ENCODE results near the gene ALDH1A3. TPM values are rescaled to one million over a fixed set of nuclear protein-coding genes. Genes with fewer than 3 reads are reported as not detected.

ALDH1A3 gene
- total RNA-seq, 1 donor from 2014 or later = 6.3 TPM

DNA sequence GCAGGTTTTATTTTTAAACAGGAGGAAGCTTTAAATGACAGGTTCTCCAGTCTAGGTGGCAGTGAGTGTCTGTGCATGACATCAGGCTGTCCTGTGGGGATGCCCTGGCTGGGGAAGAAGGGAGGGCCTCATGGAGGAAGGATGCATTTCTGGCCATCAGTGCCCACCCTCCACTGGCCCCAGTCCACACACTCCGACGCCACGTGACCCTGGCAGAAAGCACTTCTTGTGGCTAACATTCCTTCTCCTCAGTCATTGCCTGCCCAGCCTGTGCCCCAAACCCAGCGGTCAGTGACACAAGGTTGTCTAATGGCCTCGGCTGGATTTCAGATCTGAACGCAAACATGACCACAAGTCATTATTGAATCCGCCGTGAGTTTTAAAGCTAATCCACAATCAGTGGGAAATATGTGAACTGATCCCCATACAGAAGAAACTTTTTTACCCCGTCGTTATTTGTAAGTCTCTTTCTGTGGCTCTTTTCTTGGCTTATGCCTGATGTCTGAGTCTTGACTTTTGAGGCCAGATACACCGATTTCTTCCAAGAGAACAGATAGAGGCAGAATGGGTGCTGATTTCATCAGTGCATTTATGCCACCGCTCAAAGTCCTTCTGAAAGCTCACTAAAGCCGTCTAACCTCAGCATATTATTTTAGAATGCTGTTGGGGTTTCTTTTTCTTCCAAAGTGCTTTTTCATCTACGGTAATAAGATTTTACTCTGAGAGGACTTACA lies 22.2 kb downstream of the ALDH1A3 start:
- peak in 1 of 2 donors; percentile 19 for DNase-seq (ENCODE audit: low read depth in 2 of 2)

DNA sequence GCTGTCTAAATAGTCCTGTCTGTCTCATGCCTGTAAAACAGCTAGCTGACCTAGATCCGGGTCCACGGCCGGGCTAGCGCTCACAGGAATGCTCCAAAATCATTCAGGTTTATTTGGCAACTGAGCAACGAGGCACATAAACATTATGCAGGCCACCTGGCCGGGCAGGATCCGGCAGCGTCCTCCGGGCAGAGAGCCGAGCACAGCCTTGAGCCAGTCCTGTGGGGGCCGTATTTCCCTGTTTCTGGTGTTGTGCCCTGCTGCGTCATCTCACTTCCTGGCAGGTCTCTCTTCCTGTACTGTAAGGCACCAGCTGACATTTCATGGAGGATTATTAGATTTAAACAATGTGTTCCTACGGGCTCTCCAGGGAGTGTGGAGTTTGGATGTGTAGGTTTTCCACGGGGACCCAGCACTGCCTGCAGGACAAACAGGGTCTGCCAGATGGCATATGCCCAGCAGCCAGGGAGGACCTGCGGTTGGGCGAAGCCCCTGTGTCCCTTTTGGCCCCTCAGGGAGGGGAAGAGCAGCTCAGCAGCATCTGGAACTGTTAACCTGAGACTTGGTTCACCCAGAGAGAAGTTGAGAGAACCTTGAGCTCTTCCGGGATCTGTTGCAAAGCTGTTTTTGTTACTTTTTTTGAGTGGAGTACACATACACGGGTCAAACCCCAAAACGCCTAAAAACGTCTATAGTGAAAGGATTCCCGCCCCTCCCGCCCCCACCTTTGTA lies 23.0 kb downstream of the ALDH1A3 start:
- peak; percentile 96 to 98 for DNase-seq (ENCODE audit: low read depth in 2 of 2)

DNA sequence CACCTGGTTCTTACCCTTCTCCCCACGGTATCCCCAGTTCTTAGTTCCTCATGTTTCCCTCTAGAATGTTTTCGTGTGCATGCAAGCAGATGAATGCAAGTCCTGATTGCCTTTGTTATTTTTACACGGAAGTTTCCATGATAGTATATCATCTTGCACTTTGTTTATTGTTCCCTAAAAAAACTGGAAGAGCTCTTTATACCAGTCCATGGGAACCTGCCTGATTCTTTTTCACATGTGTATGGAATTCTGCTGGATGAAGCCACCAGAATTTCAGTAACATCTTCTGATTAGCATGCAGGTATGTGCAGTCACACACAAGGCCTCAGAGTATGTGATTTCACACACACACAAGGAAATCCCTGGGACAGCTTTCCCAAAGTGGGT lies 23.5 kb downstream of the ALDH1A3 start:
- DNase-seq (ENCODE audit: low read depth in 2 of 2) = peak; percentile 62 to 66

DNA sequence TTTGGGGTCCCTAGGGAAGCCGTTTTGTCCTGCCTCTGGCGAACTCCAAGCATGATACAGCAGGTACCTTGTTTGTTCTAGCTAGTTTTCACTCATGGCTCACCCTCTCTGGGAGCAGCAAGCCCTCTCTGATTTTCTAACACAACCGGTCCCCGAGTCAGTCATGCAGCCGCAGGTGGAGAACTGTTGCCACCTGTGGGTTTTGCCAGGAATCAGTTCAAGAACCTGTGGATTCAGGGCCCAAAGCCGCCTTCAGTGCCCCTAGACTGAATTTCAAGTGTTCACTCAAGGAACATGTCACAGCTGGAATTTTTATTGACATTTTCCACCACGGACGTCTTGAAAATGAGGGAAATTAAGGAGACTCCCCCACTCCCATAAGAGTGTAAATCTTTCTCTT lies 26.2 kb downstream of the ALDH1A3 start:
- no peak for DNase-seq (ENCODE audit: low read depth in 2 of 2)

- no peak for DNase-seq (ENCODE audit: low read depth in 2 of 2)
These were observed 28.8 kb downstream of the ALDH1A3 start for GRCh38 chr15:100908466-100908865.

DNA sequence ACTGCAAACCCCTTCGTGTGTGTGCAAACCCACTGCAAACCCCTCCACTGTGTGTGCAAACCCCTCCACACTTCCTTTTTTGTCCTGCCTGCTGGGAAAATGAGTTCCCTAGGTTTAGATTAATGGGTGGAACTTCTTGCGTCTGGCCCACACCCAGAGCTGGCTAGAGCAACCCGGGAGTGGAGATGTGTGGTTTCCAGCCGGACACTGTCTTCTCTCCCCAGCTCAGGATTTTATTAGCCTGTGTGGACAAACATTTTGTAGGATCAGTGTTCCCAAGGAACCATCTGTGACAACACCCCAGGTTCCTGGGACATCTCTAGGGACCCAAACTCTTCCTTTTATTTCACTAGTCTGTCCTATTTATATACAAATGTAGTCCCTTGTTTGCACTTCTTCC lies 29.9 kb downstream of the ALDH1A3 start:
- no peak for DNase-seq (ENCODE audit: low read depth in 2 of 2)

GRCh38 chr15:100909989-100910955 lies 30.6 kb downstream of the ALDH1A3 start:
- no peak for DNase-seq (ENCODE audit: low read depth in 2 of 2)

- no peak for DNase-seq (ENCODE audit: low read depth in 2 of 2)
These were observed 31.5 kb downstream of the ALDH1A3 start for GRCh38 chr15:100911086-100911485.

- no peak for DNase-seq (ENCODE audit: low read depth in 2 of 2)
These were observed 34.3 kb downstream of the ALDH1A3 start for GRCh38 chr15:100913961-100914360.

GRCh38 chr15:100914876-100915275 lies 35.2 kb downstream of the ALDH1A3 start:
- no peak for DNase-seq (ENCODE audit: low read depth in 2 of 2)

DNA sequence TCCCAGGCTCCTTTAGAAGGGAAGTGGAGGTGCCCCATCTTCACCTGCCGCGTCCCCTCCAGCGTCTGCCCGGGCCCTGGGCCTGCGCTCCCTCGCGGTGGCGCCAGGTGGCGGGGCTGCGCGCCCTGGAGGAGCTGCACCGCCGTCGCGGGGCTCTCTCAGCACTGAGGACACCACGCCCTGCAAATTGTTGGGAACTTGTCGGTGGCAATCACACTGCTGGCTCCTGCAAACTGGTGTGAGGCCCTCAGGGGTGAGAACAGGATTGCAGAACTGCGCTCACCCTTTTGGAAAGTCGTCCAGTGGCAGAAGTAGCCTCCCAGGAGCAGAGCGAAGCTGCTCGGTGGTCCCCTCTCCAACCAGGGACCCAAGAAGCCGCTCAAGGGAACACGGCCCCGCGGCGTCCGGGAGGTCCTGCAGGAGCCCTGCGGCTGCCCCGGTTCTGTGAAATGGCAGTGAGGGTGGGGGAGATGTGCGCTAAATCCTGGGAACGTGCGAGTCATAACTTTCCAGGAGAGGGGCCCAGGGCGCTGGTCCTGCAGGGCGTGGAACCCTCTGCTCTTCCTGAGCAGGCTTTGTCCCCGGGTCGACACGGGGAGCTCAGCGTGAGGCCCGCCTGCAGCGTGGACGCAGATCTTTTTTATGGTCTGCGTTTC lies 38.5 kb downstream of the ALDH1A3 start:
- peak in 1 of 2 donors; percentile 79 for DNase-seq (ENCODE audit: low read depth in 2 of 2)

- DNase-seq (ENCODE audit: low read depth in 2 of 2) = peak in 1 of 2 donors; percentile 55
These were observed 39.3 kb downstream of the ALDH1A3 start, which contains the start of gene LRRK1 for GRCh38 chr15:100918690-100919480. Gene LRRK1, plus strand, starts transcription at chr15:100919357. Its CDS starts 5,276 bp downstream, at chr15:100924633.

DNA sequence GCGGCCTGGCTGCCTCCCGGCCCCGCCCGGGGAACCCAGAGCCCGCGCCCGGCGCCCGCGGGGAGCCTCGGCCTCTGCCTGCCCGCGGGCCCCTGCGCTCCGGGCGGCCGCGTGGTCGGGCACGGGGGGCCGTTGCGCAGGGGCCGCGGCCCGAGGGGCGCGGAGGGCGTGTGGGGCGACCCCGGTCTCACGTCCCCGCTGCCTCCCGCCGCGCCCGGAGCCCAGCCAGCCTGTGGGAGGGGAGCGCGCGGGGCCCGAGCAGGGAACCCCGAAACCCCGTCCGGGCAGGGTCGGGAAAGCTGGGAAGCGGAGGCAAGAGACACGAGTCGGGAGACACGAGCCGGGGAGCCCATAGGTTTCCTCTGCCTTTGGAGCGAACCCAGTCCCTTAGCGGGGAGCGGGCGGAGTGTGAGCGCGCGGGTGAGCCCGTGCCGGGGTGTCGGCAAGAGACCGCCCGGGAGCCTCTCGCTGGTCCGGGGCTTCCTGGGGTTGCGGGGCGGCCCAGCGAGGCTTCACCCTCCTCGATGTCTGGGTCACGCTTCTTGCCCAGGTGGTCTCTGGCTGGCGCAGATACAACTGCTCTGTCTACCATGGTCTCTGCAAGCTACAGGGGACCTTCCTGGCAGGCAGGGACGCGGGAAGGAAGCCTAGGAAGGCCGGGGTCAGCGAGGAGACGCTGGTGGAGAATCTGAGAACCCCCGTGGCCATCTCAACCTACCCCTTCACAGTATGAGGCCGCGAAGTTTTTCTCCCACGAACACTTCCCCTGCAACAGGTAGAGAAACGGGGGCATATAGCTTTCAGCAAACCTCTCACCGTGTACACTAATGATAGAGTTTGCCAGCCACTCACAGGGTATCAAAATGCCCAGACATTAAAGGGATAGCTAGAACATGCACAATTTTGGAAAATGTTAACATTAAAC lies 40.1 kb downstream of the ALDH1A3 start:
- DNase-seq (ENCODE audit: low read depth in 2 of 2) = peak in 1 of 2 donors; percentile 18

GRCh38 chr15:100920516-100921135 lies 41.0 kb downstream of the ALDH1A3 start:
- DNase-seq (ENCODE audit: low read depth in 2 of 2) = no peak

GRCh38 chr15:100922192-100923040 lies 42.8 kb downstream of the ALDH1A3 start:
- DNase-seq (ENCODE audit: low read depth in 2 of 2) = no peak

DNA sequence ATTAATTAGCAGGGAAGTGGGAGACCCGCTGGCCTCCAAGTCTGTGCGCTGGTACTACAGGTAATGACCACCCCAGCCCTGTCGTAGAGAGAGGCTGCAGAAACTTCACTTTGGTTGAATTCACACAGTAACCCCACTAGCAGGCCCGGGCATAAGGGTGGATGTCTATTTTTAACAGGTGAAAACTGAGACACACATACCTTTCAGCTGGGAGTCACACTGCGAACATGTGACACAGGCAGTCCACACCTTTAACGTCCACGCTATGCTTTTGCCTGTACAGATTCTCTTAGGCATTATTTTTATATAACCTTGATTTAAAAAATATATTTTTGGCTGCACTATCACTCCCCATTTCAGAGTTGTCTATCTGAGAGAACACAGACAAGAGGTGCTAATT lies 43.4 kb downstream of the ALDH1A3 start:
- DNase-seq (ENCODE audit: low read depth in 2 of 2) = no peak

- DNase-seq (ENCODE audit: low read depth in 2 of 2) = no peak
These were observed 44.3 kb downstream of the ALDH1A3 start for GRCh38 chr15:100923902-100924301.

GRCh38 chr15:100924436-100924835 lies 44.8 kb downstream of the ALDH1A3 start:
- no peak for DNase-seq (ENCODE audit: low read depth in 2 of 2)
